NT2/D1 (cell line): ENCODE data around the gene CACNA1D.
"Not testable (repeated sequence)": the region's sequence is repeated elsewhere in the genome, so short reads cannot be mapped to it uniquely, and the experiment has no call there.

Experiments
- DNase-seq: peaks from one replicate; pipeline ENCODE4 v3.0.0-alpha.2; 2011; ENCODE audit warnings: low read depth, low spot score
- H3K27me3 ChIP-seq: 2 replicates; pipeline ENCODE4 v1.6.0; 2011; ENCODE audit warnings: mild to moderate bottlenecking; ENCODE audit not compliant: insufficient read length, insufficient read depth
- H3K36me3 ChIP-seq: 2 replicates; pipeline ENCODE4 v1.6.1; 2011; ENCODE audit warnings: mild to moderate bottlenecking, low read length, mixed read lengths; ENCODE audit not compliant: insufficient read depth, insufficient read length
- H3K4me1 ChIP-seq: 2 replicates; pipeline ENCODE4 v1.5.1; 2011; ENCODE audit not compliant: insufficient read depth, insufficient read length
- H3K4me3 ChIP-seq: 2 replicates; pipeline ENCODE4 v1.5.1; 2011; ENCODE audit warnings: low read depth; ENCODE audit not compliant: insufficient read length
- H3K9ac ChIP-seq: 2 replicates; pipeline ENCODE4 v1.6.0; 2011; ENCODE audit warnings: low read depth; ENCODE audit not compliant: insufficient read length
- H3K9me3 ChIP-seq: 2 replicates; pipeline ENCODE4 v1.5.1; 2011; ENCODE audit warnings: mild to moderate bottlenecking, low read length; ENCODE audit not compliant: insufficient read depth
- SUZ12 ChIP-seq: IDR thresholded peaks from 2 replicates; pipeline ENCODE4 v1.6.1; 2011; ENCODE audit not compliant: insufficient read length, insufficient read depth; ENCODE audit errors: extremely low read depth
- YY1 ChIP-seq: IDR thresholded peaks from 2 replicates; pipeline ENCODE4 v1.6.1; 2011; ENCODE audit not compliant: insufficient read length, insufficient read depth
- ZNF274 ChIP-seq: IDR thresholded peaks from 2 replicates; pipeline ENCODE4 v1.6.1; 2011; ENCODE audit warnings: mild to moderate bottlenecking, low read depth, low read length

CACNA1D gene

DNA sequence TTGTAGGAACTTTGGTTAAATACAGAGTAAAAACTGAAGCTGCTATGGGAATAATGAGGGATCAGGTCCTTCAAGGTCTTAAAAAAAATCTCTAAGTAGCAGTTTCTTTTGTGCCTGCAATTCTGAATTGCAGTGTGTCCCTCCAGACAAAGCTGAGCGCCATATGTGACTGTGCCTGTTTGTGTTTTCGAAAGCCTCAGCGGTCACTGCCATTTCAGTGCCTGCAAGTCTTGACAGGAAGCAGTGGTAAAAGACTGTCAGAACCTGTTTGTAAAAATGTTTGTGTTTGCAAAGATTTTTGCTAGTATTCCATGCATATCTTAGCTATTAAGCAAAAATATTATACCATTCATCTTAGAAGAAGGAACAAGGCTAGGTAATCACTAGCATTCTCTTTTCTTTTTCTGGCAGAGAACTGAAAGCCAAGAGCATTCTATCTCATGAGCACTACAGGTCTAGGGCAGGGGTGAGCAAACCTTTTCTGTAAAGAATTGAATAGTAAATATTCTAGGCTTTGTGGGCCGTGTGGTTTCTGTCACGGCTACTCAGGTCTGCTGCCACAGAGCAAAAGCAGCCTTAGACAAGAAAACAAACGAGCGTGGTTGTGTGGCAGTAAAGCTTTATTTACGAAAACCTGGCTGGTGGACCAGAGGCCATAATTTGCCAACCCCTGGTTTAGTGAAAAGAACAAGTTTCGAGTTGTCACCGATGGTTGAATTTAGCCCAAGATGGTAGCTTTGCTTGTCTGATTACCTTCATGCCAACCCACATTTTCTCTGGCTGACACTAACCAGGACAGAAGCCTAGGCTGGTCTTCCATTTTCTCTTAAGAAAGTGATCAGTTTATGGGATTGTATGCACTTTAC, 134.4 kb downstream of the CACNA1D start:
- no peak overlapping the region for H3K4me3 ChIP-seq
- H3K27me3 ChIP-seq = no peaks in the 10 kb centered on the region
- H3K9me3 ChIP-seq = 0 out of 2 replicates have a peak, but pooled peaks cover 8% of the 10 kb centered on the region
- H3K36me3 ChIP-seq = no peaks in the 10 kb centered on the region
- TF ChIP-seq SUZ12 (no peak), ZNF274 (no peak), YY1 (no peak)
- H3K9ac ChIP-seq = no peak overlapping the region
- DNase-seq = no peak
- no peaks in the 10 kb centered on the region for H3K4me1 ChIP-seq

DNA sequence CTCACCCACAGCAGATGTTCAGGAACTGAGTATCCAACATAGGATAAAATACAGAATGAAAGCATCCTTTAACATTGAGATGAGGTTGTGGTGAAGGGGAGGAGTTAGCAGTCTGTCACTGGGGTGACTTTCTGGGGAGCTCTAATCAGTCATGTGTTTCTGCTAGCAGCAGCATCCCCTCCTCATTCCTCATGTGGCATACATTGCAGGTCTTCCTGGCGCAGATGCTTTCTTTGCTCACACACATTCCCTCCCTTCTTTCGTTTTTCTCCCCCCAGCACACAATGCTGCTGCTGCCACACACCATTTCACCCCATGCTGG, 135.0 kb downstream of the CACNA1D start:
- H3K36me3 ChIP-seq = no peaks in the 10 kb centered on the region
- no peak for DNase-seq
- no peak overlapping the region for H3K9ac ChIP-seq
- H3K4me3 ChIP-seq = no peak overlapping the region
- 0 out of 2 replicates have a peak, but pooled peaks cover 8% of the 10 kb centered on the region for H3K9me3 ChIP-seq
- H3K4me1 ChIP-seq = no peaks in the 10 kb centered on the region
- H3K27me3 ChIP-seq = no peaks in the 10 kb centered on the region
- no peak for TF ChIP-seq YY1
- TF ChIP-seq ZNF274 = no peak
- no peak for TF ChIP-seq SUZ12

DNA sequence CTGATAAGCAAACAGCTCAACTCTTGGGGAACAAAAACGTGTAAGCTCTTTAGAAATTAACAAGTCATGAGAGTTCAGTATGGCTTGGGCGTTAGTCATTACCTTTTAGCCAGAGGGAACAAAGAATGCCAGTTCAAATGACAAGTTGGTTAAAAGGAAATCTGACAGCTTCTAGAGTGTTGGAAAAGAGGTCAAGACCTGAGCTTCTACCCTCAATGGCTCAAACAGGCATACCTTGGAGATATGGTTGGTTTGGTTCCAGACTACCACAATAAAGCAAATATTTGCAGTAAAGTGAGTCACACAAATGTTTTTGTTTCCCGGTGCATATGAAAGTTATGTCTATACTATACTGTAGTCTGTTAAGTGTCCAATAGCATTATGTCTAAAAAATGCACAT, 136.1 kb downstream of the CACNA1D start:
- H3K27me3 ChIP-seq = no peaks in the 10 kb centered on the region
- no peak for DNase-seq
- H3K9me3 ChIP-seq = 0 out of 2 replicates have a peak, but pooled peaks cover 8% of the 10 kb centered on the region
- TF ChIP-seq ZNF274 (no peak), SUZ12 (no peak), YY1 (no peak)
- H3K4me1 ChIP-seq = no peaks in the 10 kb centered on the region
- no peaks in the 10 kb centered on the region for H3K36me3 ChIP-seq
- no peak overlapping the region for H3K4me3 ChIP-seq
- H3K9ac ChIP-seq = no peak overlapping the region

DNA sequence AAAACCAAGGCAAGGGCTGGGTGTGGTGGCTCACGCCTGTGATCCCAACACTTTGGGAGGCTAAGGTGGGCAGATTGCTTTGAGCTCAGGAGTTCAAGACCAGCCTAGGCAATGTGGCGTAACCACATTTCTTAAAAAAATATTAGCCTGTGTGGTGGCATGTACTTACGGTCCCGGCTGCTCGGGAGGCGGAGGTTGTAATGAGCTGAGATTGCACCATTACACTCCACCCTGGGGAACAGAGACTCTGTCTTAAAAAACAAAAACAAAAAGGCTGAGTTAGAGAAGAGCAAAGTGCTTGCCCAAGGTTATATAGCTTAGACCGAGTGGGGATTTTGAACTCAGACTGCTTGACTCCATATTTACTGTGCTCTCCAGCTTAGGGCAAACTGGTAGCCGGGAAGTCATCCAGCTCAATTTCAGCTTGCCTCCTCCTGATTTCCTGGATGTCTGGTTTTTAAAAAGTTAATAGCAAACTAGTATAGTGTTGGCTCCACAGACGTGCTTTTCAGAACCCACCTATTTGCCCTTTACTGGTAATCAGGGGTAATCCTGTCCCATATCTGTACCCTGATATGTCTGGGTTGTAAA, 138.9 kb downstream of the CACNA1D start:
- Histone ChIP-seq H3K4me1 (no peaks in the 10 kb centered on the region), H3K4me3 (no peak overlapping the region), H3K27me3 (no peaks in the 10 kb centered on the region), H3K36me3 (no peaks in the 10 kb centered on the region), H3K9ac (no peak overlapping the region), H3K9me3 (0 out of 2 replicates have a peak, but pooled peaks cover 8% of the 10 kb centered on the region)
- DNase-seq = no peak
- TF ChIP-seq YY1 = no peak
- TF ChIP-seq SUZ12 = no peak
- no peak for TF ChIP-seq ZNF274

DNA sequence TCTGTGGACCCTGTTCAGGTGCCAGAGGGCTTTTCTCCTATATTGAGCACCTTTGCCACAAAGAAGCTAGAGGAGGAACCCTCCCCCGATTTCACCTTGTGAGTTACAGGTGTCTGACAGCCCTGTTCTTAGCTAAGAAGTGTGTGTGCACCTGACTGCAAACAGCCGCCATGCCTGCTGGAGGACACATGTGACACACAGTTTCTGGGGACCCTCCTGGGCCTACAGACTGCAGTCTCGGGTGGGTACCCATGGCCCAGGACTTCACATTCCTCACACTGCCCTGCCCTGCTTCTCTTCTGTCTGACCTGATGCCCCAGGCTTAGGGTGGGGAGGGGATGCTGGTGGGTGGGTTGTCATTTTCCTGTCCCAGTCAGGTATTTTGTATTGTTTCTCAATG, 140.6 kb downstream of the CACNA1D start:
- no peak for TF ChIP-seq YY1
- TF ChIP-seq ZNF274 = no peak
- no peak for TF ChIP-seq SUZ12
- Histone ChIP-seq H3K9ac (no peak overlapping the region), H3K9me3 (0 out of 2 replicates have a peak, but pooled peaks cover 8% of the 10 kb centered on the region), H3K36me3 (no peaks in the 10 kb centered on the region), H3K4me3 (no peak overlapping the region), H3K27me3 (no peaks in the 10 kb centered on the region), H3K4me1 (no peaks in the 10 kb centered on the region)
- no peak for DNase-seq

DNA sequence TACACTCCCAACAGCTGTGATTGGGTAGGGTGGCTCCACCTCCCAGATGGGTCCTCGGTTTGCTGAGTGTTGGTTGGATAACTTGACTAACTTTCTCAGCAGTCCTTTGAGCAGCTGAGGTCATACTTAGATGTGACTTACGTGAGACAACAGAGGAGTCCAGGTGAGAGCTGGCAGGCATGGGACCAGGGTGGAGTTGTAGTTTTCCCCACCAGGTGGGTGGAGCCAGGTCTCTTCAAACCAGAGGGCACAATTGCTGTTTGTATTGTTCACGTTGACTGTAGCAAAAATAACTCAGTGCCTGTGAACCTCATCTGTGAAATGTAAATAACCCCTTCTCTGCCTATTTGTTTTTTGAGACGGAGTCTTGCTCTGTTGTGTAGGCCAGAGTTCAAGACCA, 144.4 kb downstream of the CACNA1D start:
- not testable (repeated sequence) for H3K27me3 ChIP-seq, H3K9me3 ChIP-seq, H3K36me3 ChIP-seq, DNase-seq, H3K9ac ChIP-seq, H3K4me1 ChIP-seq, H3K4me3 ChIP-seq

DNA sequence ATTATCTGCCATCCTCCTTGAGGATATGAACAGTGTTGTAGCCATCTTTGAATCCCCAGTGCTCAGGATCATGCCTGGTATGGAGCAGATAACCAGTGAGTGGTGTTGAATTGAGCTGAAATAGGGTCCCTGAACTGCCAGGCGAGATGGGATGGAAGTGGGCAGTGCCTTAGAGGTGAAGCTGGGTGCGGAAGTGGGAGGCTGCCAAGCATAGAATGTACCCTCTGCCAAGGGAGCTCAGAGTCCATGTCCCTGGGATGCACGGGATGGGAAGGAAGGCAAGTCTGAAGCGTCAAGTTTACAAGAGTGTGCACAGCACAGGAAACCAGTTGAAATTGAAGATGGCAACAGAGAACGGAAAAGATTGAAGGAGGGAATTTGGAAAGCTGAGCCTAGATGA, 147.0 kb downstream of the CACNA1D start:
- TF ChIP-seq SUZ12 (no peak), YY1 (no peak), ZNF274 (no peak)
- H3K4me3 ChIP-seq = no peak overlapping the region
- H3K9ac ChIP-seq = no peak overlapping the region
- H3K9me3 ChIP-seq = no peaks in the 10 kb centered on the region
- H3K4me1 ChIP-seq = no peaks in the 10 kb centered on the region
- H3K27me3 ChIP-seq = peaks cover 2% of the 10 kb centered on the region
- no peaks in the 10 kb centered on the region for H3K36me3 ChIP-seq
- no peak for DNase-seq
